GM19023 (cell line): Measurements from ENCODE around the gene C1orf105.

ENCODE experiments used
- ATAC-seq: cut with Tn5 transposase; IDR thresholded peaks from one replicate; pipeline ENCODE4 v1.9.1; 2021; ENCODE audit warnings: mild to moderate bottlenecking, moderate library complexity; ENCODE audit not compliant: unreplicated experiment

The C1orf105 gene

GRCh38 chr1:172395576-172395975 is 24.9 kb upstream of the C1orf105 start:
- no peak for ATAC-seq

- ATAC-seq, result peak; percentile 40
Measured at GRCh38 chr1:172397221-172397620, 23.3 kb upstream of the C1orf105 start.

GRCh38 chr1:172397633-172398032 is 22.9 kb upstream of the C1orf105 start:
- no peak for ATAC-seq

GRCh38 chr1:172398193-172398592 is 22.3 kb upstream of the C1orf105 start:
- no peak for ATAC-seq

- ATAC-seq, result no peak
Measured at GRCh38 chr1:172398970-172399755, 21.3 kb upstream of the C1orf105 start.

- no peak for ATAC-seq
Measured at GRCh38 chr1:172399756-172400721, 20.4 kb upstream of the C1orf105 start.

GRCh38 chr1:172400722-172401105 is 19.8 kb upstream of the C1orf105 start:
- ATAC-seq, result no peak

- no peak for ATAC-seq
Measured at GRCh38 chr1:172401477-172401876, 19.0 kb upstream of the C1orf105 start.

DNA sequence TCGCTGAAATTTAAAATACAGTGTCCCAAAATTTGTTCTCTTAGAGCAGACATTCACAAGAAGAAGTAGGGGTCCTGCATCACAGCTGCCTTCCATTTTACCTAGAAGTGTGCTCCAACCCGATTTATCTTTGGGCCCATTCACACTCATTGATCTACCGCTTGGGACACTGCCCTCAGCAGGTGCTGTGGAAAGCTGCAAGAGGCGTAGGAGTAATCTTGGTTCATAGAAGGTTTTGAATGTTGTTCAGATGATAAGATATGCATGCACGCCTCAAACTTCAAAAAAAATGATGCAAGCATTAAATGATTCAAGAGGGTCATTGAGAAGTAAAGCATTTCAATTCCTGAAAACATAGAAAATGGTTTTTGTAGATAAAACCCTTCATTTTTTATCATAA is 18.6 kb upstream of the C1orf105 start:
- no peak for ATAC-seq

DNA sequence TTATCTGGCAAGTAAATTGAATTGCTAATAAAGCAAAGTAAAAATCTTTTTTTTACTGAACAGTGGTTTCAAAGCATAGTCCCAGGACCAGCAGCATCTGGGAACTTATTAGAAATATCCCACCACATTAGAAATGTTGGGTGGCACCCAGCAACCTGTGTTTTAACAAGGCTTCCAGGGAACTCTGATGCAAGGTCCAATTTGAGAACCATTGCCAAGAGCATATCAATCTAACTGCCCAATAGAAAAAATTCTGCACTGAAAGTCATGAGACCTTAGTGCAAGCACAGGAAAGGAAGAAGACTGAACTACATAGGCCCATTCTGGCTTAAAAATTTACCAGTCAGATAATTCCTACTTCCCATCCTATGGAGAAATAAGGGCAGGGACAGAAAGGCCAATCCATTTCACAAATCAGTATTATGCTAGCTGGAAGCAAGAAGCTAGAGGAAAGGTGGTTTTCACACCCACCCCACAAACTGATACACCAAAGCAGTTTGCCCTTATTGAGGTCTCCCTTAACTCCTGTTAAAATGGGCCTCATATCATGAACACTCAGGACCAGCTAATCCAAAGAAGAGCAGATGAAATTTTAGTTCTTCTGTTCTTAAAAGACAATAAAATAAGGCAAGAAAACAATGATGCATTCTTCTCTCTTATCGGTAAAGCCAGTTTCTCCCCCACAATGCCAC is 17.5 kb upstream of the C1orf105 start:
- ATAC-seq, result no peak

DNA sequence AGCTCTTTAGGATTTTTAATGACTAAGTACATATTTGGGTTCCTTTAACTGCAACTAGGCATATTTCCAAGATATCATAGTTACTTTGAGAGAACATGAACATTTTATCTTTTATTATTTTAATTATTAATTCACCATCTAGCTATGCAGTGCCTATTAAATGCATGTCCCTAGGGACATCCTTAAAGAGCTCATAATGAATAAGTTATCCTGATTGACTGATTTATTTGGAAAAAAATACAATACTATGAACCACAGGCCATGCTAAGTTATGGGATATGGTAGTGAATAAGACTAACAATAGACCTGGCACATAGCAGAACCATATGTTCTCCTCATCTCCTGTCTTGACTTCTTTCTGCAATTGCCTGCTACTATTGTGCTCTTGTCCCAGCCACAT is 16.4 kb upstream of the C1orf105 start:
- ATAC-seq, result no peak

DNA sequence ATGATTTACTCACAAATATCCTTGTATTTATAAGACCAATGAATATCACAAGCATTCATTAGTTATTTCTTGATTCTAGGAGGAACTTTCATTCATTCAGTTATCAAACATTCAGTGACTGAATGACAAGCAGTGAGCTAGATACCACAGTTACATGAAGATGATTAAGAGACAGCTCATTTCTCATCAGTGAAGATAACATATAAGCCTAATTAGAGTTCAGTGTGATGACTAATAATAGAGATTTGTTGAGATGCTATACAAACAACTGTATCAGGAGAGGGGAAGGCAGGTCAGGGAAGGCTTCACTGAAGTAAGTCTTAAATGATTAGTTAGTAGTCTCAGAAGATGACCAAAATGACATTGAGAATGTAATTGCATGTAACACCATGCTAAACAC is 14.6 kb upstream of the C1orf105 start:
- ATAC-seq, result no peak

DNA sequence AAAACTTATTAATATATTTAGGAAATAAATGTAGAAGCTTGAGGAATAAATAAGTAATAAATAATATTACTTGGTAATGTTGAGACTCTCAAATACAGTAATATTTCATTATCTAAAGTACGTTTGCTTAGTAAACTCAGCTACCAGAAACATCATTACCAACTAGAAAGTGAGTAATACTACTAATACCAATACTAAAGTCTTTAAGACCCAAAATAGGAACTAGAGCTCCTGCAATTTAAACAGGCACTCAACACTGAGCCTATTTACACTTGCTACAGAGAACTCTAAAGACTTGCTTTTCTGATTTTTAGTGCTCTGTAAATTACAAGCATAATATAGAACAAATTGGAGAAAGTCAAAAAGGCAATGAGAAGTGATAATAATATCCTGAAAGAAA is 13.5 kb upstream of the C1orf105 start:
- ATAC-seq, result no peak

DNA sequence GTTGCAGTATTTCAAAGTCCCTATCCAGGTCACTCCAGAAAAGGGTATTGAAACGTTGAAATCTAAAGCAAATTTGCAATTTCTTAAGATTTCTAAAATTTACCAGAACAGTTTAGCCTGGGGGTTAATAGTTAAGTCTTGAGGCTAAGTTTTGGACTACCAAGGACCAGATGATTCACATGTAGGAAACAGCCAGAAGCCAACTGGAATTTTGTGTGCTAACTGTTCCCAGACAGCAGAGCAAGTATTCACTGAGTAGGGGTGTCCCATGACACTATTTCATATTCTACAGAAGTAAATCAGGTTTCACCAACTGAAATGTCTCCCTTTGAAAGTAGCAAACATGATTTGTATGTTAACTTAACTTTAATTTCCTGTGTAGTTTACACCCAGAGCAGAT is 11.5 kb upstream of the C1orf105 start:
- ATAC-seq, result no peak

- no peak for ATAC-seq
Measured at GRCh38 chr1:172410027-172410426, 10.5 kb upstream of the C1orf105 start.

- no peak for ATAC-seq
Measured at GRCh38 chr1:172411791-172412338, 8.6 kb upstream of the C1orf105 start.

DNA sequence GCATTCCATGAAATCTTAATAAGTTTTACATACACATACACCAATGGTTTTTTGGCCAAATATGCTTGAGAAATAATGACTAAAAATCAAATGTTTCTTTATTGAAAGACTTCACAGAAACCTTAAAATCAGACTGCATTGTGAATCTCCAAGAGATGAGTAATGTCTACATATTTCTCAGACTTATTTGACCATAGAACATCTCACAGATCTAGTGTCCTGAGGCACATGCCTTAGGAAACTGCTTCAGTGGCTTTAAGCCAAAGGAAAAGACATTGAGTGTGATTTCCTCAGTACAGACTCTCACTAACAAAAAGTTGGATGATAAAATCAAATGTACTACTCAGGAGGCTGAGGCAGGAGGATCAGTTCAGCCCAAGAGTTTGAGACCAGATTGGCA is 6.2 kb upstream of the C1orf105 start:
- no peak for ATAC-seq

DNA sequence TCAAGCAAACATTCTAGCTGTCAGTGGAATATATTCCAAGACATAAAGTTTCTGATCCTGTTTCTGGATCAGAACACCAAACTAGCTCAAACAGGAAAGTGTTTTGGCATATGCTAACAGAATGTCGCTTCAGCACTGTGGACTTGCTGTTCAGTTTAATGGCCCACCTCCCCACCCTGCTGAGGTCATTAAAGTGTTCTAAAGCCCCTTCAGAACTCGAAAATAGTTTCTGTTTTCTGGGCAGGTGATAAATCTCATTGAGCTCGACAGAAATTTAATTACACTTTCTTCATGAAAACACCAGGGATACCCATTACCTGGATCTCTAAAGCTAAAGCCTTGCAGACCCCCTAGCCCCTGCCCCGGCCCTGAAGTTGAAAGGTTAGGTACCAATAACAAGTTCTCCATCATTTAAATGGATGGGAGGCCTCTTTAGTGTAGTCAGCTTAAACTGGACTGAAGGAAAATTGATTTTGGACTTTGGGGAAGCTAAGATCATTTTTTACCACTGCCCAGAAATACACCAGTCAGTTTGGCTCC is 3.9 kb upstream of the C1orf105 start:
- no peak for ATAC-seq

- ATAC-seq, result no peak
Measured at GRCh38 chr1:172417557-172417956, 2.9 kb upstream of the C1orf105 start.

DNA sequence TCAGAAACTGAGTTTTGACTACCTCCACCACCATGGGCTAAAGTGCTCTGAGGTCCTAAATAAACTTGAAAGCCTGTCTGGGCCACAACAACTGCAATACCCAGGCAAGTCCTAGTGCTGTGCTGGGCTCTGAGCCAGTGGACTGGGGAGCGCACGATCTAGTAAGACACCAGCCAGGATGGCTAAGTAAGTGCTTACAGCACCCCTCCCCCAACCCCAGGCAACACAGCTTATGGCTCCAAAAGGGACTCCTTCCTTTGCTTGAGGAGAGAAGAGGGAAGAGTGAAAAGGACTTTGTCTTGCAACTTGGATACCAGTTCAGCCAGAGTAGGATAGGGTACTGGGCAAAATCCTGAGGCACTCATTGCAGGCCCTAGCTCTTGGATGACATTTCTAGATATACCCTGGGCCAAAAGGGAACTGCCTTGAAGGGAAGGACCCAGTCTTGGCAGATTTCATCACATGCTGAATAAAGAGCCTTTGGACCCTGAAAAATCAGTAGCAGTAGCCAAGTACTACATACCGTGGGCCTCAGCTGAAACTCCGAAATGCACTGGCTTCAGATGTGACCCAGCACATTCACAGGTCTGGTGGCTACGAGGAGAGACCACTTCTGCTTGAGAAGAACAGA is 1.6 kb downstream of the C1orf105 start:
- no peak for ATAC-seq
